GM13977 (cell line): ENCODE data around the gene TREH.

Experiments used
- DNase-seq: peaks from one replicate; pipeline ENCODE4 v3.0.0; 2012; ENCODE audit warnings: low spot score
- CTCF ChIP-seq: IDR thresholded peaks from 2 replicates; pipeline ENCODE4 v1.5.1; 2012; ENCODE audit warnings: mild to moderate bottlenecking, control low read depth; ENCODE audit not compliant: insufficient read depth; ENCODE audit errors: extremely low read depth, missing control alignments
- in situ Hi-C: fragments of 300-500 bp; cut with MboI; formaldehyde crosslinking; loops from one replicate; pipeline ENCODE4 v1.12.0; 2022; ENCODE audit warnings: low sequenced_read_pairs, low pct_unique_long_range_greater_than_20kb, mixed read lengths, inconsistent platforms; ENCODE audit not compliant: unreplicated experiment

TREH gene

GRCh38 chr11:118673361-118674081 lies 5.9 kb downstream of the TREH start:
- in situ Hi-C loops, result no loop called here
- no peak for DNase-seq
- no peak for TF ChIP-seq CTCF

- in situ Hi-C loops, result no loop called here
- no peak for DNase-seq
- peak; percentile 16 for TF ChIP-seq CTCF
These were observed 6.6 kb downstream of the TREH start for GRCh38 chr11:118672846-118673245.

- TF ChIP-seq CTCF, result no peak
- in situ Hi-C loops, result no loop called here
- DNase-seq, result no peak
These were observed 8.2 kb downstream of the TREH start for GRCh38 chr11:118671254-118671653.

DNA sequence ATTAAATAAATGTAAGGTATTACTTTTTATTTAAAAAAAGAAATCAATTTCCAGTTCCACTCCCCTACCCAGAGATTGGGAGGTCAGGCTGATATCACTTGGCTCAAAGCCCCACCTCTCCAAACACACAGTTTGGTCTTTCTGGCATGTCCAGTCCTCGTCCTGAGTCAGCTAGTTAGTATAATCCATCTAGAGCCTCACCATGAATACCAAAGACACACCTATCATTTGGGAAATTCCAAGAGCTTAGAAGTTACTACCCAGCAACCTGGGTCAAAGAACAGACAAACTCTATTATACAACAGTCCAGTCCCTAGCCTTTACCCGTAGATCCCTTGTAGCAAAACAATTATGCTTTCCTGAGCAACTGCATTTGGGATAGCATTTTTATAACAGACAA lies 9.4 kb downstream of the TREH start:
- TF ChIP-seq CTCF, result no peak
- DNase-seq, result no peak
- in situ Hi-C loops, result no loop called here

- no peak for DNase-seq
- TF ChIP-seq CTCF, result no peak
- in situ Hi-C loops, result no loop called here
These were observed 13.1 kb downstream of the TREH start for GRCh38 chr11:118666371-118666770.

DNA sequence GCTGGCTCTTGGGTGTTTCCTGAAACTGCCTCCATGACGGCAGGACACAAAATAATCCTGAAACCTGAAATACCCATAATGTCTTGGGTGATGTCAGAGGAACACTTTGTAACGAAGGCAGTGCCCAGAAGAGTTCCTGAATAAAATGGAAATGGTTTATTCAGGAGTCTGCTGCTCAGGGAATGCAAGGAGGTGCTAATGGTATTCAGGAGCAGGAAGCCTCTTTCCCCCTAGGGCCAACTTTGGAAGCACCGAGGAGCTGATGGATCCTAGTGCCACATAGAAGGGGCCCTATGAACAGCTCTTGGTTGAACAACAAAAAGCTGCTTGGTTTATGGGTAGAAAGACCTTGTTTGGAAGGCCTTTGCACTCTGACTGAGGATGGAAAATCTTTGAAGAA lies 15.5 kb downstream of the TREH start:
- no peak for DNase-seq

More for the DNA sequence above, 15.5 kb downstream of the TREH start:
- TF ChIP-seq CTCF, result no peak
- in situ Hi-C loops, result no loop called here
